Measurements from ENCODE around the gene RALGDS.

Gene RALGDS

GRCh38 chr9:133113163-133113948 is 7.7 kb downstream of the RALGDS start:
- DNase-seq (ENCODE audit: low read depth in 1 of 2, low spot score in 1 of 2), result no peak
- H3K27me3 ChIP-seq (ENCODE audit: insufficient read depth, poor library complexity, severe bottlenecking), result no peaks in the 10 kb centered on the region
- H3K27ac ChIP-seq (replicated peaks), result peak overlapping the region; percentile 87
- TF ChIP-seq GABPA (IDR thresholded peaks at IDR 0.05; ENCODE audit: low read depth) (no peak), SPI1 (IDR thresholded peaks at IDR 0.05; ENCODE audit: borderline replicate concordance, low read depth) (no peak), CTCF (IDR thresholded peaks at IDR 0.05; ENCODE audit: insufficient read depth, low read length) (no peak), POLR2AphosphoS5 (IDR thresholded peaks at IDR 0.05; ENCODE audit: low read depth) (no peak), REST (IDR thresholded peaks at IDR 0.05; ENCODE audit: insufficient replicate concordance, low read depth) (no peak)
- no peak overlapping the region for H3K4me3 ChIP-seq (replicated peaks; ENCODE audit: insufficient read depth, low read length)

- H3K27ac ChIP-seq (replicated peaks), result peak overlapping the region; percentile 87
Observed at GRCh38 chr9:133112663-133113026, 8.4 kb downstream of the RALGDS start.

GRCh38 chr9:133111808-133112662 is 9.0 kb downstream of the RALGDS start:
- TF ChIP-seq SPI1 (IDR thresholded peaks at IDR 0.05; ENCODE audit: borderline replicate concordance, low read depth) (no peak), REST (IDR thresholded peaks at IDR 0.05; ENCODE audit: insufficient replicate concordance, low read depth) (no peak), POLR2AphosphoS5 (IDR thresholded peaks at IDR 0.05; ENCODE audit: low read depth) (no peak), GABPA (IDR thresholded peaks at IDR 0.05; ENCODE audit: low read depth) (no peak), CTCF (IDR thresholded peaks at IDR 0.05; ENCODE audit: insufficient read depth, low read length) (no peak)
- Histone ChIP-seq H3K27me3 (ENCODE audit: insufficient read depth, poor library complexity, severe bottlenecking) (no peaks in the 10 kb centered on the region), H3K27ac (replicated peaks) (peak overlapping the region; percentile 87), H3K4me3 (replicated peaks; ENCODE audit: insufficient read depth, low read length) (no peak overlapping the region)
- DNase-seq (ENCODE audit: low read depth in 1 of 2, low spot score in 1 of 2), result peak in 1 of 2 experiments; percentile 38

More at GRCh38 chr9:133112663-133113026, 8.4 kb downstream of the RALGDS start:
- TF ChIP-seq SPI1 (IDR thresholded peaks at IDR 0.05; ENCODE audit: borderline replicate concordance, low read depth) (peak; percentile 90), REST (IDR thresholded peaks at IDR 0.05; ENCODE audit: insufficient replicate concordance, low read depth) (no peak), POLR2AphosphoS5 (IDR thresholded peaks at IDR 0.05; ENCODE audit: low read depth) (peak; percentile 99)
- H3K4me3 ChIP-seq (replicated peaks; ENCODE audit: insufficient read depth, low read length), result no peak overlapping the region
- DNase-seq (ENCODE audit: low read depth in 1 of 2, low spot score in 1 of 2), result peak; percentile 98 to 99
- no peaks in the 10 kb centered on the region for H3K27me3 ChIP-seq (ENCODE audit: insufficient read depth, poor library complexity, severe bottlenecking)
